AG04449 (cell line): ENCODE measurements around the gene RAB27A.
"Not testable (repeated sequence)": the region's sequence is repeated elsewhere in the genome, so short reads cannot be mapped to it uniquely, and the experiment has no call there.

Experiments used
- CTCF ChIA-PET: fragments of 350-600 bp; formaldehyde crosslinking; extraction: SDS; loops from one replicate; lab custom pipeline; 2021; ENCODE audit warnings: antibody characterized with exemption; lab: Yijun Ruan, JAX
- POLR2A ChIA-PET: fragments of 400-600, 350-600 bp; formaldehyde crosslinking; extraction: SDS; loops from one replicate; lab custom pipeline; 2020; ENCODE audit warnings: antibody characterized with exemption, inconsistent platforms; lab: Yijun Ruan, JAX
- DNase-seq: peaks from one replicate; pipeline ENCODE4 v3.0.0-alpha.2; 2010; ENCODE audit warnings: low read depth, low spot score
- H3K4me3 ChIP-seq: 2 replicates; pipeline ENCODE4 v1.5.1; 2011; ENCODE audit warnings: low read depth, mild to moderate bottlenecking, control low read depth, low read length
- TF ChIP-seq, protein P1 (sequence below): IDR thresholded peaks from one replicate; pipeline ENCODE4 v1.5.1; 2011; ENCODE audit warnings: mild to moderate bottlenecking, moderate library complexity, low read length, control low read depth, inconsistent platforms; ENCODE audit not compliant: insufficient read depth; ENCODE audit errors: missing control alignments

RAB27A gene

DNA sequence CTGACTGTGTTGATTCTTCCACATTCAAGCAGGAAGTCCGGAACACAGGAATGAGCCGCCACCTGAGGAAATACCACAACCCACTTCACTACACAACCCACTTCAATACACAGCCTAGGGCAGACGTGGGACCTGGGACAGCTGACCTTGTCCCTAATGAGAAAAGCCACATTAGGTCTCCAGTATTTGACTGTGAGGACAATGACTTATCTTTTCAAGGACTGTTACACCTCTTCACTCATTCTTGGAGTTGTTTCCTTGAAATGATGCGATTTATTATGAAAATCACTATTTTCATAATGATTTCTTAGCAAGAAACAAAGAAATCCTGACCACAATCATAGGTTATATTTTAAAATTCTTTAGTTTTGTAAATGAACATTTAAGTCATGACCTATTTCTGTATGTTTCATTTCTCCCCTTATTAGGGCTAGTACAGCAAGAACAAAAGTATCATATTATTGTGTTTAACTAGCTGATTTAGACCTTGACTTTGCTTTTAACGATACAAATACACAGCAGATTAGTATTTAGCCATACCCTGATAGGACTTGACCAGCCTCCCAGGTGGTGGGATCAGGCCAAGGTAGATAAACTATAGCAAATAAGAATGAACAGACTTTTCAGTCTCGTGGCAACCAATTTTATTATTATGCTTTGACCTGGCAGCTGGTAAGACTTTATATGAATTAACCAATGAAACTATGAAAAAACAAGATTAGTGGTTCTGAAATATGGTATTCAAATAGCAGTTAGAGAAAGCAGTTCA lies 6.0 kb downstream of the RAB27A start:
- TF ChIP-seq, protein P1, sequence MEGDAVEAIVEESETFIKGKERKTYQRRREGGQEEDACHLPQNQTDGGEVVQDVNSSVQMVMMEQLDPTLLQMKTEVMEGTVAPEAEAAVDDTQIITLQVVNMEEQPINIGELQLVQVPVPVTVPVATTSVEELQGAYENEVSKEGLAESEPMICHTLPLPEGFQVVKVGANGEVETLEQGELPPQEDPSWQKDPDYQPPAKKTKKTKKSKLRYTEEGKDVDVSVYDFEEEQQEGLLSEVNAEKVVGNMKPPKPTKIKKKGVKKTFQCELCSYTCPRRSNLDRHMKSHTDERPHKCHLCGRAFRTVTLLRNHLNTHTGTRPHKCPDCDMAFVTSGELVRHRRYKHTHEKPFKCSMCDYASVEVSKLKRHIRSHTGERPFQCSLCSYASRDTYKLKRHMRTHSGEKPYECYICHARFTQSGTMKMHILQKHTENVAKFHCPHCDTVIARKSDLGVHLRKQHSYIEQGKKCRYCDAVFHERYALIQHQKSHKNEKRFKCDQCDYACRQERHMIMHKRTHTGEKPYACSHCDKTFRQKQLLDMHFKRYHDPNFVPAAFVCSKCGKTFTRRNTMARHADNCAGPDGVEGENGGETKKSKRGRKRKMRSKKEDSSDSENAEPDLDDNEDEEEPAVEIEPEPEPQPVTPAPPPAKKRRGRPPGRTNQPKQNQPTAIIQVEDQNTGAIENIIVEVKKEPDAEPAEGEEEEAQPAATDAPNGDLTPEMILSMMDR = no peak
- CTCF ChIA-PET = interaction anchor here (1.2 kb wide), 2 partner anchors 11 to 65 kb away, joined by 3 read pairs; no protein-coding TSS in a partner anchor
- POLR2A ChIA-PET = no interaction called here
- H3K4me3 ChIP-seq = no peak overlapping the region
- no peak for DNase-seq

DNA sequence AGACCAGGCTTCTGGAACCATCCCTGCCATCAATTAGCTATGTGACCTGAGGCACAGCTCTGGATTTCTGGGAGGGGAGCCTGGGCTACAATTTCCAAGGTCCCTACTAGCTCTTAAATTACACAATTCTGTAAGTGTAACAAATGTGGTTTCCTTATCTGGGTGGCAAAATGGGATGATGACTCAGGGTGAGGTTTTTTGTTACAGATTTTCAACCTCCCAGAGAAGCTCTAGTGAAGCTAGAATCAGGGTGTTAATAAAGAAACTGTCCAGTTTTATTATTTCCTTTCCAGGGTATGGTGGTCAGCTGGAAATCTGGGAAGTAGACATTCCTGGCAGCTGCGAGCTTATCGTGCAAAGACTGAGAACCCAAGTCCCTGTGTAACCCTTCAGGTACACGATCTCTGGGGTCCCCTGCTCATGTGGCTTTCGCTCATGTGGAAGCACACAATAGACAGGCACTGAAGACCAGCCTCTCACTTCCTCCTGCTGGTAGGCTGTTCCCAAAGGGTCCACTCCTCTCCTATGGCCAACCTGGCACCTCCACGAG lies 7.3 kb downstream of the RAB27A start:
- no peak for DNase-seq
- ChIA-PET POLR2A (interaction anchor here (0.7 to 1.1 kb wide), 3 partner anchors 61 to 93 kb away, joined by 3 to 5 read pairs (median 4); partner anchors contain the start of gene RSL24D1), CTCF (interaction anchor here (0.9 to 2.4 kb wide), 5 partner anchors 9 to 153 kb away, joined by 3 to 12 read pairs (median 3); no protein-coding TSS in a partner anchor)
- TF ChIP-seq, protein P1 = no peak
- no peak overlapping the region for H3K4me3 ChIP-seq

DNA sequence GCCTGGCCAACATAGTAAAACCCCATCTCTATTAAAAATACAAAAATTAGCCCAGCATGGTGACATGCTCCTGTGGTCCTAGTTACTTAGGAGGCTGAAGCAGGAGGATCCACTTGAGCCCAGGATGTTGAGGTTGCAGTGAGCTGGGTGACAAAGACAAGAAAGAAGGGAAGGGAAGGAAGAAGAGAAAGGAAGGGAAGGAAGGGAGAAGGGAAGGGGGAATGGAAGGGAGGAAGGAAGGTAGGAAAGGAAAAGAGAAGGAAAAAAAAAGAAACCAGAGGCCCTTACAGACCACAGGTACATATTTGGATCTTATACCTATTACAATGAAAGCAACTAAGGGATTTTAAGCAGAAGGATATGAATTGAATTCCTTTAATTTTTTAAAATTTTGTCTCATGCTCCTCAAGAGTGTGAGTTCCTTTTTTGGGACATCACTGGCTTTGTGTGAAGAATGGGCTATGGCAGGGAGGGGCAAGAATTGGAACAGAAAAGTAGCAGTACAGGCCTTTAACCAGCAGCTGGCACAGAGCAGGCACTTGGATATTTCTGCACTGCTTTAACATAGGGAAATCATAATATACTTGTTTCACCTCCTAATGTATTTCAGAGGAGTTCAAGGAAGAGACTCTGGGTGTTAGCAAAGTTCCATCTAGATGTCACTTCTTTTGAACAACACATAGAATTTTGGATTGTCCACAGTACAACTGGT lies 7.9 kb downstream of the RAB27A start:
- POLR2A ChIA-PET = interaction anchor here (0.7 to 1.1 kb wide), 3 partner anchors 60 to 93 kb away, joined by 3 to 5 read pairs (median 4); partner anchors contain the start of gene RSL24D1
- CTCF ChIA-PET = interaction anchor here (0.9 to 2.4 kb wide), 5 partner anchors 9 to 154 kb away, joined by 3 to 12 read pairs (median 3); no protein-coding TSS in a partner anchor
- TF ChIP-seq, protein P1 = no peak
- no peak overlapping the region for H3K4me3 ChIP-seq
- DNase-seq = no peak

DNA sequence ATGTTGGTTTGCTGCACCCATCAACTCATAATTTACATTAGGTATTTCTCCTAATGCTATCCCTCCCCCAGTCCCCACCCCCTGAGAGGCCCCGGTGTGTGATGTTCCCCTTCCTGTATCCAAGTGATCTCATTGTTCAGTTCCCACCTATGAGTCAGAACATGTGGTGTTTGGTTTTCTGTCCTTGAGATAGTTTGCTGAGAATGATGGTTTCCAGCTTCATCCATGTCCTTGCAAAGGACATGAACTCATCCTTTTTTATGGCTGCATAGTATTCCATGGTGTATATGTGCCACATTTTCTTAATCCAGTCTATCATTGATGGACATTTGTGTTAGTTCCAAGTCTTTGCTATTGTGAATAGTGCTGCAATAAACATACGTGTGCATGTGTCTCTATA lies 9.0 kb downstream of the RAB27A start:
- H3K4me3 ChIP-seq, DNase-seq, POLR2A ChIA-PET: not testable (repeated sequence)
- CTCF ChIA-PET = interaction anchor here (0.6 to 2.4 kb wide), 3 partner anchors 10 to 84 kb away, joined by 3 to 12 read pairs (median 3); partner anchors contain the start of gene RSL24D1

DNA sequence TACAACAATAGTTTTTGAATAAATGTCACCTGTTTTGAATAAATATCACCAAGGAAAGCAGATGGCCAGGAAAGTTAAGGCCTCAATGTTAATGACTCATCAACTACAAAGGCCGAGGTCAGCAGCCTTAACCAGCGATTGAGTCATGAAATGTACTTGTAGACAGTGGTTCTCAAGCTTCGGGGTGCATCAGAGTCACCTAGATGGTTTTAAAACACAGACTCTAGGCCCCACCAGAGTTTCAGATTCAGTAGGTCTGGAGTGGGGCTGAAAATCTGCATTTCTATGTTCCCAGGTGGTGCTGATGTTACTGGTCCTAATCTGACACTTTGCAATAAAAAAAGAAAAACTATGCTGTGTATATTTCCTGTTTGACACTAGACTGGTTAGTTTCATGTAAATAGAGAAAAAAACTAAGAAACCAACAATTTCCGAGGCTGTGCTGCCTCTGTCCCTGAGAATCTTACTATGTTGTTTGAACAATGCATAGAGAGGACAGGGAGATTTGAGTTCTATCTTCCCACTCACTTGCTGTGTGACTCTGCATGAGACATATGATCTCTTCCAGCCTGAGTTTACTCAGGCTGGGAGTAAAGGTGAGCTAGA lies 9.8 kb downstream of the RAB27A start:
- DNase-seq = no peak
- CTCF ChIA-PET = interaction anchor here (0.5 kb wide), 1 partner anchor 10 kb away, joined by 3 read pairs; no protein-coding TSS in a partner anchor
- TF ChIP-seq, protein P1 = no peak

DNA sequence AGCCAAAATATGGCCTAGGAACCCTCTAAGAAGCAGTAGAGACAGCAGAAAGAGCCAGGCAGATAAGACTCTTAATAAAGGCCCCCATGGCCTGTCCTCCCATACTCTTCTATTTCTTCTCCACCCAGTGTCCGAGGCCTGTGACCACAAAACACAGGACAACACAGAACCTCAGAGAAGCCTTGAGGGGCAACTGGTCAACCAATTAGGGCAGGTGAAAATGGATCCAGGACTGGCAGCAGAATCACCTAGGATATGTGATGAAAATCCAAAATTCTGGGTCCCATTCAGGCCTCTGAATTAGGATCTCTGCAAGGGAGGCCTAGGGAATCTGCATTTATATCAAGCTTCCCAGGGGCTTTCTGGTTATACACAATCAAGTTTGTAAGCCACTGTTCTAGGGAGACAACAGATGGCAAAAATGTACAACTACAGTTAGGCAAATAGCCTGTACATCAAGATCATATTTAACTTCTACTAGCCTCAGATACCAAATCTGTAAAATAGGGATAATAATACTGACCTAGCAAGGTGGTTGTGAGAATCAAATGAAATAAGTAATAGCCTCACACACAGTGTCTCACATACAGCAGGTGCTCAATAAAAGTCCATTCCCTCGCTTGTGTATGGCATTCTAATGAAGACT lies 10.4 kb downstream of the RAB27A start:
- POLR2A ChIA-PET = no interaction called here
- DNase-seq = no peak
- H3K4me3 ChIP-seq = no peak overlapping the region
- CTCF ChIA-PET = interaction anchor here (0.5 kb wide), 1 partner anchor 9 kb away, joined by 3 read pairs; no protein-coding TSS in a partner anchor
- TF ChIP-seq, protein P1 = no peak

More for the DNA sequence above, 9.8 kb downstream of the RAB27A start:
- POLR2A ChIA-PET = no interaction called here
- H3K4me3 ChIP-seq = no peak overlapping the region
